HepG2 (cell line): ENCODE data around the gene BPHL. TPM values are rescaled to one million over a fixed set of nuclear protein-coding genes. Genes with fewer than 3 reads are reported as not detected.

Source experiments
- ARID3A ChIP-seq: IDR thresholded peaks from 2 replicates; pipeline ENCODE4 v1.6.1; 2012; ENCODE audit warnings: low read depth, low read length, improper control_type of control experiment
- ARID4A ChIP-seq: sonication (generic); formaldehyde crosslinking; IDR thresholded peaks from 2 replicates; pipeline ENCODE4 v1.5.0; 2020; ENCODE audit warnings: mild to moderate bottlenecking, missing genetic modification reagents, borderline replicate concordance
- DRAP1 ChIP-seq: IDR thresholded peaks from 2 replicates; pipeline ENCODE4 v1.6.1; 2016; ENCODE audit warnings: missing genetic modification reagents, missing compliant biosample characterization
- EZH2 ChIP-seq: conservative IDR thresholded peaks from 2 replicates; pipeline ENCODE4 v1.6.1; 2012; ENCODE audit warnings: mild to moderate bottlenecking, low read depth, low read length, moderate library complexity
- FOXP1 ChIP-seq, 2 experiments: fragments of 450-650 bp in 1 of 2; IDR thresholded peaks; 2 replicates each; pipeline ENCODE4 v1.6.1; 2017 to 2018; ENCODE audit warnings: antibody characterized with exemption in 1 of 2
- GZF1 ChIP-seq: sonication (generic); formaldehyde crosslinking; IDR thresholded peaks from 2 replicates; pipeline ENCODE4 v1.5.1; 2020; ENCODE audit warnings: mild to moderate bottlenecking, missing genetic modification reagents
- MED1 ChIP-seq: sonication (generic); formaldehyde crosslinking; IDR thresholded peaks from 2 replicates; pipeline ENCODE4 v1.4.0; 2020; ENCODE audit warnings: missing genetic modification reagents
- MEF2D ChIP-seq: sonication (generic); formaldehyde crosslinking; IDR thresholded peaks from 2 replicates; pipeline ENCODE4 v1.5.1; 2020; ENCODE audit warnings: mild to moderate bottlenecking, missing genetic modification reagents
- RNF219 ChIP-seq: sonication (generic); formaldehyde crosslinking; IDR thresholded peaks from 2 replicates; pipeline ENCODE4 v1.5.0; 2020; ENCODE audit warnings: mild to moderate bottlenecking, missing genetic modification reagents
- SMAD3 ChIP-seq: sonication (generic); formaldehyde crosslinking; IDR thresholded peaks from 2 replicates; pipeline ENCODE4 v1.4.0; 2020; ENCODE audit warnings: missing genetic modification reagents
- SOX5 ChIP-seq: IDR thresholded peaks from 2 replicates; pipeline ENCODE4 v1.6.1; 2016; ENCODE audit warnings: borderline replicate concordance
- ZC3H4 ChIP-seq: sonication (generic); formaldehyde crosslinking; IDR thresholded peaks from 2 replicates; pipeline ENCODE4 v1.4.0; 2020; ENCODE audit warnings: missing genetic modification reagents, borderline replicate concordance
- ZNF33A ChIP-seq: sonication (generic); formaldehyde crosslinking; IDR thresholded peaks from 2 replicates; pipeline ENCODE4 v1.5.1; 2020; ENCODE audit warnings: missing genetic modification reagents, mild to moderate bottlenecking, moderate library complexity, borderline replicate concordance
- ZNF609 ChIP-seq: sonication (generic); formaldehyde crosslinking; IDR thresholded peaks from 2 replicates; pipeline ENCODE4 v1.4.0; 2020; ENCODE audit warnings: mild to moderate bottlenecking, missing genetic modification reagents, borderline replicate concordance
- polyA plus RNA-seq, 8 experiments: library from polyadenylated mRNA; depleted of rRNA in 3 of 8; stranded (reverse) in 7 of 8; unstranded in 1 of 8; fragments of >200 nt; fragmentation: Illumina TruSeq in 4 of 8; extraction: Trizol in 4 of 8; gene quantifications; 2 replicates each; pipeline versions ENCODE4 v1.2.1 to v1.2.3, GENCODE V29; 2011 to 2016; ENCODE audit warnings: low read depth in 4 of 8, missing spikeins in 1 of 8, mixed read lengths in 1 of 8; ENCODE audit not compliant: insufficient read depth in 1 of 8
- total RNA-seq, 5 experiments: library from RNA; depleted of rRNA; stranded (reverse); fragments of >200 nt; fragmentation: Illumina TruSeq; extraction: Trizol; gene quantifications; 2 replicates each; pipeline ENCODE4 v1.2.3, GENCODE V29; 2016; ENCODE audit warnings: low read depth in 1 of 5

Gene BPHL
- total and polyA plus RNA-seq, 2 of the 13 experiments (the other 11 are each of a cell fraction or from before 2014, with no cell fraction given): 37.8 to 39.5 TPM

GRCh38 chr6:3195695-3196497 lies 77.4 kb downstream of the BPHL start (continued):
- TF ChIP-seq RNF219 (CRISPR knock-in tag) (no peak), SMAD3 (CRISPR knock-in tag) (peak; percentile 59; the same call in 1 of the 2 replicates), ARID4A (peak; percentile 50; the same call in 1 of the 2 replicates), ZC3H4 (CRISPR knock-in tag) (peak; percentile 49; the same call in 1 of the 2 replicates), DRAP1 (peak; percentile 88), MEF2D (CRISPR knock-in tag) (peak; percentile 70), ZNF609 (CRISPR knock-in tag) (no peak; the same call in 1 of the 2 replicates), GZF1 (CRISPR knock-in tag) (no peak), EZH2 (no peak), SOX5 (no peak; the same call in 1 of the 2 replicates), ARID3A (no peak), ZNF33A (CRISPR knock-in tag) (no peak), MED1 (CRISPR knock-in tag) (peak; percentile 5), FOXP1 (IDR thresholded peaks at IDR 0.05) (no peak), FOXP1 (CRISPR knock-in tag; IDR thresholded peaks at IDR 0.05) (0 out of 2 replicates have a peak, but pooled peaks have one; percentile 18)
